GM21528 (cell line): Measurements from ENCODE around the gene HDLBP.

Source experiments
- ATAC-seq: cut with Tn5 transposase; IDR thresholded peaks from one replicate; pipeline ENCODE4 v1.9.1; 2021; ENCODE audit warnings: mild to moderate bottlenecking, moderate library complexity; ENCODE audit not compliant: unreplicated experiment, low FRiP score

The HDLBP gene, protein sequence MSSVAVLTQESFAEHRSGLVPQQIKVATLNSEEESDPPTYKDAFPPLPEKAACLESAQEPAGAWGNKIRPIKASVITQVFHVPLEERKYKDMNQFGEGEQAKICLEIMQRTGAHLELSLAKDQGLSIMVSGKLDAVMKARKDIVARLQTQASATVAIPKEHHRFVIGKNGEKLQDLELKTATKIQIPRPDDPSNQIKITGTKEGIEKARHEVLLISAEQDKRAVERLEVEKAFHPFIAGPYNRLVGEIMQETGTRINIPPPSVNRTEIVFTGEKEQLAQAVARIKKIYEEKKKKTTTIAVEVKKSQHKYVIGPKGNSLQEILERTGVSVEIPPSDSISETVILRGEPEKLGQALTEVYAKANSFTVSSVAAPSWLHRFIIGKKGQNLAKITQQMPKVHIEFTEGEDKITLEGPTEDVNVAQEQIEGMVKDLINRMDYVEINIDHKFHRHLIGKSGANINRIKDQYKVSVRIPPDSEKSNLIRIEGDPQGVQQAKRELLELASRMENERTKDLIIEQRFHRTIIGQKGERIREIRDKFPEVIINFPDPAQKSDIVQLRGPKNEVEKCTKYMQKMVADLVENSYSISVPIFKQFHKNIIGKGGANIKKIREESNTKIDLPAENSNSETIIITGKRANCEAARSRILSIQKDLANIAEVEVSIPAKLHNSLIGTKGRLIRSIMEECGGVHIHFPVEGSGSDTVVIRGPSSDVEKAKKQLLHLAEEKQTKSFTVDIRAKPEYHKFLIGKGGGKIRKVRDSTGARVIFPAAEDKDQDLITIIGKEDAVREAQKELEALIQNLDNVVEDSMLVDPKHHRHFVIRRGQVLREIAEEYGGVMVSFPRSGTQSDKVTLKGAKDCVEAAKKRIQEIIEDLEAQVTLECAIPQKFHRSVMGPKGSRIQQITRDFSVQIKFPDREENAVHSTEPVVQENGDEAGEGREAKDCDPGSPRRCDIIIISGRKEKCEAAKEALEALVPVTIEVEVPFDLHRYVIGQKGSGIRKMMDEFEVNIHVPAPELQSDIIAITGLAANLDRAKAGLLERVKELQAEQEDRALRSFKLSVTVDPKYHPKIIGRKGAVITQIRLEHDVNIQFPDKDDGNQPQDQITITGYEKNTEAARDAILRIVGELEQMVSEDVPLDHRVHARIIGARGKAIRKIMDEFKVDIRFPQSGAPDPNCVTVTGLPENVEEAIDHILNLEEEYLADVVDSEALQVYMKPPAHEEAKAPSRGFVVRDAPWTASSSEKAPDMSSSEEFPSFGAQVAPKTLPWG (N-terminal part only)

DNA sequence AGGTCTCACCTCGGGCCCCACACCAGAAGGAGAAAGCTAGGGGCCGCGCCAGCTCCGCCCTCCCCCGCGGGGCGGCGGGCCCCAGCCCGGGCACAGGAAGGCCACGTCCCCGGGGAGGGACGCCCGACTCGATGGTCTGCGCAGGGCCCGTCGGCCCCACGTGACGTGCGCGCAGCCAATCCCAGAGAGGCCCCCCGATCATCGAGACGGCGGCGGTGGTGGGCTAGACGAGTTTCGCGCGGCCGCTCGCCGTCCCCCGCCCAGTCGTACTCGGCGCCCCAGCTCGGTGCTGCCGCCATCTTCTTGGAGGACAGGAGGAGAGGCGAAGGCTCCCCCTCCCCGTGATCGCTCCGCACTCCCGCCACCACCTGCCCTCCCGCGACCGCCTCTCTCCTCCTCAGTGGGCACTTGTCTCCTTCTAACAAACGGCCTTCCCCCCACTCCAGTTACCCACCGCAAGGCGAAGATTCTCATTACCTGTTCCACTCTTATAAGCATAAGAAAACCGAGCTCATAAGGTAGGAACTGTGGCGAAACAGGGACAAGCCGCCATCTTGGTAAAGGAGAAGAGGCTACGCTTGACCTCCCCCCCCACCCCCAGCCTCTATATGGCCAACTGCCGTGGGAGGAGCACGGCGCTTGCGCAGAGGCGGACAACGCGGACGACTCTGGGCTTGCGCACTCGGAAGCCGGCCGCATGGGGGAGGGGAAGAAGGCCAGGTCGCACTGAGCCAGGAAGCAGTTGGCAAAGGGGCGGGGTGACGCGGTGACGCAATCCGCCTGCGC is at the start of gene HDLBP:
Gene HDLBP (minus strand): TSS at position 580 of the 786 bp plus-strand sequence. CDS start 48,803 bp downstream, outside the sequence.
- peak; percentile 72 for ATAC-seq

DNA sequence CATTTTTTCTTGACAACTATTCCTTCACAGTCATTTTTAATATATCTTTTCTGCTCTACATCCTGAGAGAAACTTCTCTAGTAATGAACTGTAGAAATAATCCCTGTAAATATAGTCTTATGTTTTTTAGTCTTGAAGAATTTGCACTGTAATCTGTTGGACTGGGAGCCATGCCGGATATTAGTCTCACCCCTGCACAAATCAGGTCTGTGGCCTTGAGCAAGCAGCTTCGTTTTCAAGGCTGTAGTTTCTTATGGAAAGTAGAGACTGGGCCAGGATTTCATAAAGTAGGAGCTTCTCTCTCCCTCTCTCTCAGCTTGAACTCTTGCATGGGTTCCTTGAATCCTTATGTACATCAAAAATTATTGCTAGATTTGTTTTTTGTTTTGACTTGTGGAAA is 49.3 kb upstream of the HDLBP start:
- no peak for ATAC-seq

DNA sequence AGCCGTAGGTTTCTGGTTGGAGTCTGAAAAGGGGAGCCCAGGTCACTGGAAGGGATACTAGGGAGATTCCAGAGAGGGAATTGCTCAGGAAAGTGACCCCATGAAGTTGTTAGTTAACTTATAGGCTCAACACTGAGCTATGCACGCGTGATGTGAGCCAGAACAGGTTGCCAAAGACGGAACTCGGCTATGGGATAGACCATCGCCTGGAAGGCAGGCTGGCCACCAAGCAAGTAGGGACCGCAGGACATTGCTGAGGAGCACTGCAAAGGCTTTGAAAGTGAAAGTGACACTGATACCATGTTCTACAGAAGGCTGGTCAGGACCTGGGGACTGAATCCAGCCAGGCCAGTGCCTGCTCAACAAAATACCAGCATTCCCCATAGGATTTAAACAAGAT is 48.0 kb upstream of the HDLBP start:
- no peak for ATAC-seq

DNA sequence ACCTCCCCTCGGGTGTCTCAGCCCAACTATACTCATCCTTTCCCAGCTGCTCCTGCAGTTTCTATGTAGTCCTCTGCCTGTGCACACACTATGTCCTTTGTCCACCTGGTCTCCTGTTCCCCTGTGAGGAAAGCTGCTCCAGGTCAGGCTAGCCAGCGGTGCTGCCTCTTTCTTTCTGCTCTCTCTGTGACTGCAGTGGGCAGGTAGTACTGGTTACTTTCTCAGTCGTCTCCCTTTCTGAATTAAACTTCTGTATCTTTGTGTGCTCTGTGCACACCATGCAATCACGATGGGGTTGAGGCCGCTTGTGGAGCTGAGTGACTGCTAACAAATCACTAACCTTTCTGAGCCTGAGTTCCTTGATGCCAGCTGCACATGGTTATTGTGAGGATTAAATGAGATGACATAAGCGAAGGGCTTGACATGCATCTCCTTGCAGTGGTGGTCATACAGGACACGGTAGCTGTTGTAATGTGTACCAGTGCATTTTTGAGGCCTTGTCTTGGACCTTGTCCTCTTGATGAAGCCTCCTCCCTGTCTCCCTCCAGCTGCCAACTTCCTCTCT is 44.1 kb upstream of the HDLBP start:
- ATAC-seq: no peak

DNA sequence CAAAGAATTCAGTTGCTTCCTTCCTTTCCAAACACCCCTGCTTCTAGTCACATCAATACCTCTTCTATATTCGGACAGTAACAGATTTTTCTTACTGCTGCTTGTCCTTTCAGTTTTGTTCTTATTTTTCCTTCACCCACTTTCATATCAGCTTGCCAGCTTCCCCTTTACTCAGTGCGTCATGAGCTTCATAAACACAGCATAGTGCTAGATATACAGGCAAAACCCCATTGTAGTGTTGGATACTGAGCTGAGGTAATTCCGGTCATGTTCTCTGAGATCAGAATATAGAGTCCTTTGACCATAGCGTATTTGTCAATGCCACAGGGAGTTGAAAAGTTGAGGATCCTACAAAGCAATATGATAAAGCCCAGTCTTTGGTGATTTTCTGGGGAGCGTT is 43.0 kb upstream of the HDLBP start:
- ATAC-seq: no peak

DNA sequence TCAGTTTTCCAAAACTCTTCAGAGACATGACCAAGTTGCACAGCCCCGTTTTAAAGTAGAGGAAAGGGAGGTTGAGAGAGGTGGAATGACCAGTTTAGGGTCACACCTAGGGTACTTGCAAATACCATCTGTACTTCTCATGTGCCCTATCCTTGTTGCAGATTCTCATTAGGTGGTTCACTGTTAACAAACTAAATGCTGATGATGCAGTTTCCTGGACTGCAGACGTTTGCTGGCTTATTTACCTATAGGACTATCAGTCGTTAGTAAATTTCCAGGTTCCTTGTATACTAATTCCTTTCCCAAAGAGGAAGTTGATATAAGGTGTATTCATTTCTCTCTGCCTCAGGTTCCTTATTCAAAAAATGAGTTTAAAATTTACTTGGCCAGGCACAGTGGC is 42.1 kb upstream of the HDLBP start:
- ATAC-seq: no peak

DNA sequence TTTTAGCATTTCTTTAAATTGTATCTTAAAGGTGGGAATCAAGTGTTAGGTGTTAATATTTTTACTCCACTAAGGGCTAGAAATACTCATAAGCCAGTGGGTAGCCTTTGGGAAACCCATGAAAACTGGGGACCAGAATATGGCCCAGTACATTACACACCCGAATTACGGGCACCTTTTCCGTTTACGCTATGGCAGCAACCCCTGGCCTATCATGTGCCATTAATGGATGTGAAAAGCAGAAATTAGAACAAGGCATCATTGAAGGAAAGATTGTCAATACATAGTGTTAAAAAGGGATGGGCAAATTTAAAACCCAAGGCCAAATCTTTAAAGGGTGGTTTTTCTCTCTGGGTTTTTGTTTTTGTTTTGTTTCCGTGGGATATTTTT is 41.4 kb upstream of the HDLBP start:
- ATAC-seq: no peak

DNA sequence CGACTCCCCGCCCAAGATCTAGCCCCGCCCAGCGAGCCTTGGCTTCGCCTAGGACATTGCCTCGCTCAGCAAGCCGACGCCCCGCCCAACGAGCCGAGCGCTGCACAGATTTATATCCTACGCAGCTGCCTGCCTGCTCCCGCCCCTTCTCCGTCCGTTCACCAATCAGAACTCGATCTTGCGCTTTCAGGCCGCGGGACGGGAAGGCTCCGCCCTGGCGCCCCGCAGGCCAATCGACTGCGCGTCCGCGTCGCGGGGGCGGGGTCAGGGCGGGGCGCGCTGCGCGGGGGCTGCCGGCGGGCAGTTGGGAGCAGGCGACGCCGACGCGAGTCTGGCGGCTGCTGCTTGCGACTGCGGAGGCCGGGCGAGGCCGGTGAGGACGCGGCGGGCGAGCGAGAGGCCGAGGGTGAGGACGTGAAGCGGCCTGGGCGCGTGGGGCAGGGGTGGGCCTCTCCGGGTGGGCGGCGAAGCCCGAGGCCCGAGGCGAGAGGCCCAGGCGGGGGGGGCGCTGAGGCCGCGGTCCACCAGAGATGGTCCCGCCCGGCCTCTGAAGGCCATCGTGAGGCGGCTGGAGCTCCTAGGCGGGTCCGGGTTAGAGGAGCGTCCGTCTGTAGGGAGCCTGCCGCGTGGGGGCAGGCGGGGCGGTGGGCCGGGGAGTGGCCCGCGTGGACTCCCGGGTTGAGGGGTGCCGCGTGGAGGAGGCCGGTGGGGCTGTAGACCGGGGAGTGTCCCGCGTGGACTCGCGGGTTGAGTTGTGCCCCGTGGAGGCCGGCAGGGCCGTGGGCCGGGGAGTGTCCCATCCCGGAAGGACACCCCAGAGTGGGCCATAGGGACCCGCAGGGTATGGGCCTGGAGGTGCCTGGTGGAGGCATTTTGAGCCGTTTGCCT is 40.8 kb upstream of the HDLBP start, which contains the start of gene FARP2:
Gene FARP2 (plus strand): TSS at position 303 of the 888 bp plus-strand sequence. CDS start 16,823 bp downstream, outside the sequence.
- peak; percentile 77 for ATAC-seq

DNA sequence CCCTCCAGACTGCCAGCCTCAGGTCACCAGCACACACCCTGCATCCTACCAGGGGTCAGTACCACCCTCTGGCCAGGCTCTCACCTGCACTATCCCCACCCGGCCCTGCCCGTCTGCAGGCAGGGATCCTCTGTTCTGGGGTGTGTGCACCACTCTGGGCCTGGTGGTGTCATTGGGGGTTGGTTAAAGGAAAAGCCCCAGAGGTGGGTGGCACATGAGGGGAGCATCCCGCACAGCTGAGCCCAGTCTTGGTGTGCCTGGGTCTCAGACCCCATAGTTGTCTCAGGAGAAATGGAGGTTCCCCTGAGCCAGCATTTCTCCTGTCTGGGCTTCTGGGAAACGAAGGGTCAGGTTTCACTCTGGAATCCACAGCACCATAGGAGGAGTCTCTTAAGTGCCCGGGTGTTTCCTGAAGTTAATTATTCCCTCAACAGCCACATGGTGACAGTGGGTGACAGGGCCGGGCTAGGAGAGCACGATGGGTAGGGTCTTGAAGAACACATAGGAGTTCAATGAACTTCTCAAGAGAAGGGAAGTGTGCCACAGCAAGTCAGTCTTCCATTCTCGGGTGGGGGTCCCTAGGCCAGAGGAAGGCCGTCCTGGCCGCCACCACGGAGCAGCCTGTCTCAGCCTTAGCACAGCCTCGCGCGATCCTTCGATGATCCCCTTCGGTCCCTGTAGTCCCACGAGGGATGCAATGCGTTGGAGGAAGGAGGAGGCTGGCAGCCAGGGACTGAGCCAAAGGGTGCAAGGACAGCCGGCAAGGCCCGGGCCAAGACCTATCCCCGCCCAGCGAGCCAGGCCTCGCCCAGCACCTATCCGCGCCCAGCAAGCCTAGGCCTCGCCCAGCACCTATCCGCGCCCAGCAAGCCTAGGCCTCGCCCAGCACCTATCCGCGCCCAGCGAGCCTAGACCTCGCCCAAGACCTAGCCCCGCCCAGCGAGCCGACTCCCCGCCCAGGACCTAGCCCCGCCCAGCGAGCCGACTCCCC is 39.5 kb upstream of the HDLBP start:
- no peak for ATAC-seq

DNA sequence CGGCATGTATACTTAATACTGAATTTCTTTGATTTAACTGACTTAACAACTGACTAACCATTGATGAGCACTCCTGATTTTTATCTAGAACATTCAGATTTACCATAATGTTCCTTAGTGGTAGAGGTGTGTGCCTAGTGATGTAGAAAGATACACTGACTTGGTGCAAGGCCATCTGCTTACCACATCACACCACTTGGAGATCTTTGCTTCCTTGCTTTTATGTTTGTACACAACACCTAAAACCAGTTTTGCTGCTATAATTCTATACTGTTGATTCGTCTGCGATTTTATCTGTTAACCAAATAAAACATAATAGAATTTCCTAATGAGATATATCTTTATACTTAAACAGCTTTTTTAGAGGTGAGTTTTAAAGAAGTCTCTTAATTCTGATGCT is 36.8 kb upstream of the HDLBP start:
- no peak for ATAC-seq

DNA sequence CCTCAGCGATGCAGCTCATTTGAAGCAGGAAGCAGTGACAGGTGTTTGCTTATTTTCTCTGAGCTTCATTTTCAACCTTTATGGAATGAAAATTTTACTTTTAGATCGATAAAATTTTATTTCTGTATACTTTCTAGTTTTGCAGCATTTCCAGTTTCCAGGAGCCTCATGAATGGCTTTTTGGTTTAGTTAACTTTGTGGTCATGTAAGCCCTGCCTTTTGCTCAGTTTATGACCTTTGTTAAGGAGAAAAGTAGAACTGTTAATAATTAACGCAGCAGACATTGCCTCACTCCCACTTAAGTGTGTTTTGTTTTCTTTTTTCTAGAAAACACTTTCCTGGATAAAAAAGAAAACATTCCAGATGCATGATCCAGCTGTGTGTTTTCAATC is 36.2 kb upstream of the HDLBP start:
- no peak for ATAC-seq

DNA sequence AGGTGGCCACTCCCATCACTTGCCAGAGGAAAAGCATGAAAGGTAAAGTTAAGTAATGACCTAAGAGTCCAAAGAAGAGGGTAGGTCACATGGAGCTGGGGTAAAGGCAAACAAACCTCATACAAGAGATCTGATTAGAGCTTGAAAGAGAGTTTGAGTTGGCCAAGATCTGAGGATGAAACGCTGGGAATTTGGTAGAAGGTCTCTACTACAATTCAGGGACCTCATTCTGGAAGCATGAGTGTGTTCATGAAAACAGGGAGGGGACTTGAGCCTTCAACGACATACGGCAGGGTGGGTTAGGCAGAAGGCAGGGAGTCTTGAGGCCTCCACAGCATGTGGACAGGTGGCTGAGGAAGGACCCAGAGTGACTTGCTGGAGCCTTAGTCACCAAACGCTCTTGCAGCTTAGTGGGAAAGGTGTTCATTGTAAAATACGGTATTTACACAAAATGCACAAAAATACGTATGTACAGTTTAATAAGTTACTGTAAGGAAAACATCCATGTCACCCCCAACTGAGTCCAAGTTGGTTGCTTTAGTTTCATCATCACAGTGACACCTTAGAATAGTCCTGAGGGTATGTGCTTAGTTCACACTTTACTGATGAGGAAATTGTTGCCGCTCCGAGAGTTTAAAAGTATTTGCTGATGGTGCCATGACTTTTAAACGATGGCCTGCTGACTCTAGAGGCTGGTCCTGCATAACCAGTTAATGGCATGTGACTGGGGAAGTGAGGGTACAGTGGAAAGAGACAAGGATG is 35.6 kb upstream of the HDLBP start:
- ATAC-seq: no peak

DNA sequence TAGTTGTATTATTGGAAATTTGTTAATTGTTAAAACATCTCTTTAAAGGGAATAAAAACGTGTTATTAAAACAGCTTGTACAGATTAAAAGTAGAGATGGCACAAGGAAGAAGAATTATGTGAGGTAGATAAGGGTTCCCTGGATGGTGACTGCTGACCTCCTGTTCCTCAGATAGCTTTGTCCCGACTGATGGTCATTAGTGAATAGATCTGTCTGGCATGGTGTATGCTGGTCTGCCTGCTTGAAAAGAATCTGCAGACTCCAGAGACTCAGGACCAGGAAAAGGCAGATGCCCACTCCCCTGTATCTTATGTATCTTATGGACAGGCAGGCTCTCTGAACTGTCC is 35.0 kb upstream of the HDLBP start:
- no peak for ATAC-seq

DNA sequence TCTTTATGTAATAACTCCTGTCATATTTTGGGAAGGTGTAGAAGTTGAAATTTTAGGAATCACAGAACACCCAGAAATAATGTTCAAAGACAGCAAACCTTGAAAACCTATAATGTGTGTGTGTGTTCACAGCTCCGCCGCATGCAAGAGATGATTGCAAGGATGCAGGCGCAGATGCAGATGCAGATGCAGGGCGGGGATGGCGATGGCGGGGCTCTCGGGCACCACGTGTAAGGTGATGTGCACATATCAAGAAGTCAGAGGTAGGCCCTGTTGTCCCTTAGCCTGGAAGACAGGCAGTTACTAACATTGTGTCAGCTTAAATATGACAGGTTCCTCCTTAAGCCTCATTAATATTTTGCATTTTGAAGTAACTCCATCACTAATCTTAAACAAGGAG is 34.5 kb upstream of the HDLBP start:
- no peak for ATAC-seq

DNA sequence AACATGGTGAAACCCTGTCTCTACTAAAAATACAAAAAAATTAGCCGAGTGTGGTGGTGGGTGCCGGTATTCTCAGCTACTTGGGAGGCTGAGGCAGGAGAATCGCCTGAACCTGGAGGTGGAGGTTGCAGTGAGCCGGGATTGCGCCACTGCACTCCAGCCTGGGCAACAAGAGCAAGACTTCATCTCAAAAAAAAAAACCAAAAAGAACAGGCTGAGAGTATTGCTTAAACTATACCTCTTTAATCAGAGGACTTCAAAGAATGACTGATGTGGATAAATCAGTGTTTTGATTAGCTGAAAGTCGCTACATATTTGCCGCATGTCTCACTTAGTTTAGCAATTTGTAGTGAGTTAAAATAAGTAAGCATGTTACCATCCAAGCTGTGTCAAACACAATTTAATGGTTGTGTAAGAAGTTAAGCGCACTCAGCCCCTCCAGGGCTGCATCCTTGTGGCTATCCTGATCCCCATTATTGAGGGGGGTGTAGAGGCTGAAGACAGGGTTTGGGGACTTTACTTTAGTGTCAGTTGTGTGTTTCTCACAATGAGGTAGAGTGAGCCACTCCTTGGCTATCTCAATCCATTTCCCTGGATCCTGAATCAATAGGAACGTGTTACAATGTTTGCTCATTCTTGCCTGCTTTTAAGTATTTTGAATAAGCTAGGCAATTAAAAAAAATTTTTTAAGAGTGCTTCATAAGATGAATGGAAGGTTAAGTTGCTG is 29.6 kb upstream of the HDLBP start:
- no peak for ATAC-seq

DNA sequence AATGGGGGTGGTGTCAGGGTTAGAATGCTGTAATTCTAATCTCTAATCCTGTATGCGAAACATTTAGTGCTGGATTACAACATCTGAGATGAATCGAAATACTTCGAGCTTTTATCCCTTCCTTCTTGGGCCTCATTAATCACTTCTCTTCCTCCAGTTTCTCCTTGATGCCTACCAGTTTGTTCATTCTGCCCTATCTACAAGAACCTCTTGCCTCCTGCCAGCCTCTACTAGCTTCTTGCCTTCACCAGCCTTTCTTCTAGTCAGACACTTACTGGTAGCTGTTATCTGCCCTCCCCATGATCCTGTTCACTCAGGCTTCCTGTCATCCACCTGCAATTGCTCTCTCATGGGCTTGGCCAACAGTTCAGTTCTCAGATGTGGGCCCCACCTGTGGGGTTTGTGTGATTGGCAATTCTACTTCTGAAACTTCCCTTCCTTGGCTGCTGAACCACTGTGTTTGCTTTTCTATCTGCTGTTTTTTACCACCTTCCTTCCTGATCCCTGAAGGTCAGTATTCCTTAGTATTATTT is 25.2 kb upstream of the HDLBP start:
- no peak for ATAC-seq
